Panc1 (cell line): ENCODE results near the gene CLCN4. TPM values are rescaled to one million over a fixed set of nuclear protein-coding genes. Genes with fewer than 3 reads are reported as not detected.

Experiments
- ATAC-seq: fragments of 200-7000 bp; cut with Tn5 transposase; 2 replicates; pipeline ENCODE4 v1.9.1; 2020; ENCODE audit warnings: mild to moderate bottlenecking, moderate library complexity
- BruUV-seq: library from RNA; stranded (reverse); fragments of 400-500 nt; replicated peaks from 2 replicates; lab custom pipeline; 2021; lab: Mats Ljungman, UMichigan
- CTCF ChIA-PET: fragments of 300-600 bp; sonication (Branson Sonifier 250); formaldehyde crosslinking; loops from one replicate; lab custom pipeline; 2022; ENCODE audit warnings: antibody characterized with exemption; lab: Charles Lee
- POLR2A ChIA-PET: fragments of 300-600 bp; sonication (Branson Sonifier 250); formaldehyde crosslinking; loops from one replicate; lab custom pipeline; 2022; ENCODE audit warnings: antibody characterized with exemption; lab: Charles Lee
- DNase-seq: peaks from one replicate; pipeline ENCODE4 v3.0.0-alpha.2; 2010; ENCODE audit warnings: low read depth, low spot score
- H3K27ac ChIP-seq: 2 replicates; pipeline ENCODE4 v1.5.1; 2011; ENCODE audit warnings: mild to moderate bottlenecking, low read length, inconsistent platforms
- H3K27me3 ChIP-seq: fragments of 200-500 bp; sonication (Bioruptor generic); 2 replicates; pipeline ENCODE4 v1.6.0; 2014; ENCODE audit warnings: low read length, inconsistent platforms; ENCODE audit not compliant: control insufficient read depth, insufficient read depth
- H3K36me3 ChIP-seq: fragments of 200-500 bp; sonication (Bioruptor generic); 2 replicates; pipeline ENCODE4 v1.5.1; 2014; ENCODE audit warnings: inconsistent platforms, mild to moderate bottlenecking, low read length, moderate library complexity; ENCODE audit not compliant: control insufficient read depth, insufficient read depth
- H3K4me1 ChIP-seq: 2 replicates; pipeline ENCODE4 v1.5.1; 2011; ENCODE audit warnings: inconsistent platforms, mild to moderate bottlenecking, low read length, moderate library complexity; ENCODE audit not compliant: control insufficient read depth, insufficient read depth
- H3K4me3 ChIP-seq, 2 experiments: 2 replicates each; pipeline ENCODE4 v1.5.1; 2011 to 2012; ENCODE audit warnings: low read depth in 2 of 2, low read length in 2 of 2, mild to moderate bottlenecking in 2 of 2, inconsistent platforms in 1 of 2, moderate library complexity in 1 of 2
- H3K9me3 ChIP-seq: fragments of 200-500 bp; sonication (Bioruptor generic); 2 replicates; pipeline ENCODE4 v1.5.1; 2014; ENCODE audit warnings: low read depth, mild to moderate bottlenecking, inconsistent platforms, low read length, moderate library complexity; ENCODE audit not compliant: control insufficient read depth, insufficient read depth
- POLR2AphosphoS5 ChIP-seq: IDR thresholded peaks from 2 replicates; pipeline ENCODE4 v1.6.1; 2012; ENCODE audit warnings: mild to moderate bottlenecking, low read depth, low read length, moderate library complexity
- SIN3A ChIP-seq: IDR thresholded peaks from 2 replicates; pipeline ENCODE4 v1.6.1; 2012; ENCODE audit warnings: low read depth, mild to moderate bottlenecking, low read length, moderate library complexity, borderline replicate concordance; ENCODE audit not compliant: insufficient read depth
- TCF7L2 ChIP-seq: IDR thresholded peaks from 2 replicates; pipeline ENCODE4 v1.6.1; 2011; ENCODE audit warnings: mild to moderate bottlenecking, low read depth, low read length, inconsistent platforms
- in situ Hi-C: cut with HindIII; loops from 2 replicates; pipeline ENCODE4 v1.10.0; 2016; ENCODE audit warnings: low sequenced_read_pairs, low pct_unique_long_range_greater_than_20kb
- intact Hi-C: fragments of 100-400 bp; cut with micrococcal nuclease; formaldehyde crosslinking; loops from one replicate; pipeline ENCODE4 v1.10.0; 2022; ENCODE audit not compliant: unreplicated experiment
- total RNA-seq: library from RNA; stranded (reverse); gene quantifications from one replicate; pipeline ENCODE4 v1.2.1, GENCODE V29; 2021; ENCODE audit not compliant: unreplicated experiment
- TF ChIP-seq, protein P1 (sequence below), 2 experiments: IDR thresholded peaks; 2 replicates each; pipeline ENCODE4 v1.6.1; 2011 to 2012; ENCODE audit warnings: low read depth in 2 of 2, control low read depth in 1 of 2, low read length in 1 of 2, mild to moderate bottlenecking in 1 of 2, moderate library complexity in 1 of 2; ENCODE audit not compliant: insufficient read depth in 1 of 2
- TF ChIP-seq, protein P2 (sequence below): fragments of 450-650 bp; IDR thresholded peaks from 2 replicates; pipeline ENCODE4 v1.5.1; 2017; ENCODE audit warnings: mild to moderate bottlenecking

Gene CLCN4
- total RNA-seq, 1 experiment from 2014 or later: 2.5 TPM

DNA sequence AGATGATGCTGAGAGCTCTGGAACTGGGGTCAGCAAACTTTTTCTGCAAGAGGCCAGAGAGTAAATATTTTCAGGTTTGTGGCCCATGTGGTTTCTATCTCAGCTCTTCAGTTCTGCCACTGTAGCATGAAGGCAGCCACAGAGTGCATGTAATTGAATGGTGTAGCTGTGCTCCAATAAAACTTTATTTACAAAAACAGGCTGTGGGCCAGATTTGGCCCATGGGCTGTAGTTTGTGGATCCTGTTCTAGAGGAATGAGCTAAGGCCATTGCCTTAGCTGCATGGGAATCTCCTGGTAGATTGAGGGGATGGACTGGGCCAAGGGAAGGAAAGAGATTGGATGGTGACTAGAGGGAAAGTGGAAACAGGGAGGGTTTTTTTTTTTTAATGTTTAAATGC, 36.8 kb downstream of the CLCN4 start:
- intact Hi-C loops: loop anchor here (5.0 to 10.0 kb wide), 3 partner anchors 131 to 531 kb away; no protein-coding TSS in a partner anchor
- TF ChIP-seq POLR2AphosphoS5 (no peak), SIN3A (no peak), TCF7L2 (no peak)
- TF ChIP-seq, protein P1, sequence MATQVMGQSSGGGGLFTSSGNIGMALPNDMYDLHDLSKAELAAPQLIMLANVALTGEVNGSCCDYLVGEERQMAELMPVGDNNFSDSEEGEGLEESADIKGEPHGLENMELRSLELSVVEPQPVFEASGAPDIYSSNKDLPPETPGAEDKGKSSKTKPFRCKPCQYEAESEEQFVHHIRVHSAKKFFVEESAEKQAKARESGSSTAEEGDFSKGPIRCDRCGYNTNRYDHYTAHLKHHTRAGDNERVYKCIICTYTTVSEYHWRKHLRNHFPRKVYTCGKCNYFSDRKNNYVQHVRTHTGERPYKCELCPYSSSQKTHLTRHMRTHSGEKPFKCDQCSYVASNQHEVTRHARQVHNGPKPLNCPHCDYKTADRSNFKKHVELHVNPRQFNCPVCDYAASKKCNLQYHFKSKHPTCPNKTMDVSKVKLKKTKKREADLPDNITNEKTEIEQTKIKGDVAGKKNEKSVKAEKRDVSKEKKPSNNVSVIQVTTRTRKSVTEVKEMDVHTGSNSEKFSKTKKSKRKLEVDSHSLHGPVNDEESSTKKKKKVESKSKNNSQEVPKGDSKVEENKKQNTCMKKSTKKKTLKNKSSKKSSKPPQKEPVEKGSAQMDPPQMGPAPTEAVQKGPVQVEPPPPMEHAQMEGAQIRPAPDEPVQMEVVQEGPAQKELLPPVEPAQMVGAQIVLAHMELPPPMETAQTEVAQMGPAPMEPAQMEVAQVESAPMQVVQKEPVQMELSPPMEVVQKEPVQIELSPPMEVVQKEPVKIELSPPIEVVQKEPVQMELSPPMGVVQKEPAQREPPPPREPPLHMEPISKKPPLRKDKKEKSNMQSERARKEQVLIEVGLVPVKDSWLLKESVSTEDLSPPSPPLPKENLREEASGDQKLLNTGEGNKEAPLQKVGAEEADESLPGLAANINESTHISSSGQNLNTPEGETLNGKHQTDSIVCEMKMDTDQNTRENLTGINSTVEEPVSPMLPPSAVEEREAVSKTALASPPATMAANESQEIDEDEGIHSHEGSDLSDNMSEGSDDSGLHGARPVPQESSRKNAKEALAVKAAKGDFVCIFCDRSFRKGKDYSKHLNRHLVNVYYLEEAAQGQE (IDR thresholded peaks at IDR 0.05; ENCODE audit: insufficient read depth in 1 of 2, low read depth in 2 of 2, low read length in 1 of 2): no peak
- TF ChIP-seq, protein P2, sequence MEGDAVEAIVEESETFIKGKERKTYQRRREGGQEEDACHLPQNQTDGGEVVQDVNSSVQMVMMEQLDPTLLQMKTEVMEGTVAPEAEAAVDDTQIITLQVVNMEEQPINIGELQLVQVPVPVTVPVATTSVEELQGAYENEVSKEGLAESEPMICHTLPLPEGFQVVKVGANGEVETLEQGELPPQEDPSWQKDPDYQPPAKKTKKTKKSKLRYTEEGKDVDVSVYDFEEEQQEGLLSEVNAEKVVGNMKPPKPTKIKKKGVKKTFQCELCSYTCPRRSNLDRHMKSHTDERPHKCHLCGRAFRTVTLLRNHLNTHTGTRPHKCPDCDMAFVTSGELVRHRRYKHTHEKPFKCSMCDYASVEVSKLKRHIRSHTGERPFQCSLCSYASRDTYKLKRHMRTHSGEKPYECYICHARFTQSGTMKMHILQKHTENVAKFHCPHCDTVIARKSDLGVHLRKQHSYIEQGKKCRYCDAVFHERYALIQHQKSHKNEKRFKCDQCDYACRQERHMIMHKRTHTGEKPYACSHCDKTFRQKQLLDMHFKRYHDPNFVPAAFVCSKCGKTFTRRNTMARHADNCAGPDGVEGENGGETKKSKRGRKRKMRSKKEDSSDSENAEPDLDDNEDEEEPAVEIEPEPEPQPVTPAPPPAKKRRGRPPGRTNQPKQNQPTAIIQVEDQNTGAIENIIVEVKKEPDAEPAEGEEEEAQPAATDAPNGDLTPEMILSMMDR: no peak
- BruUV-seq: no TSS peak
- CTCF ChIA-PET: no interaction called here
- in situ Hi-C loops: no loop called here
- Histone ChIP-seq H3K36me3 (no peaks in the 10 kb centered on the region), H3K27ac (no peak overlapping the region), H3K4me3 (no peak overlapping the region), H3K9me3 (no peaks in the 10 kb centered on the region), H3K4me1 (no peaks in the 10 kb centered on the region; the same call in 1 of the 2 replicates), H3K27me3 (no peaks in the 10 kb centered on the region)
- DNase-seq (no peak), ATAC-seq (no peak)
- POLR2A ChIA-PET: no interaction called here

DNA sequence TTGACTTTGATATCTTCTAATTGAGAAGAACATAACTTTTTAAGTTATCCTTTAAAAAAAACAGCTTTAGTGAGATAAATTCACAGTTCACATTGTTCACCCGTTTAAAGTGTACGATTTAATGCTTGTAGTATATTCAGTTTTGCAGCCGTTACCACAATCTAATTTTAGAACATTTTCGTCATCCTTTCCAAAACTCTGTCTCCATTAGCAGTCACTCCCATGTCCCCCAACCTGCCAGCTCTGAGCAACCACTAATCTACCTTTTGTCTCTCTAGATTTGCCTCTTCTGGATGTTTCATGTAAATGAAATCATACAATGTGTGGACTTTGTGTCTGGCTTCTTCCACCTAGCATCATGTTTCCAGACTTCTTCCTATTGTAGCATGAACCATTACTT, 38.6 kb downstream of the CLCN4 start:
- no TSS peak for BruUV-seq
- H3K4me1 ChIP-seq: no peaks in the 10 kb centered on the region
- no peaks in the 10 kb centered on the region for H3K36me3 ChIP-seq
- DNase-seq (no peak), ATAC-seq (no peak)
- TF ChIP-seq SIN3A: no peak
- TF ChIP-seq, protein P2: no peak
- no peak for TF ChIP-seq POLR2AphosphoS5
- no peak for TF ChIP-seq TCF7L2
- ChIA-PET POLR2A (no interaction called here), CTCF (no interaction called here)
- intact Hi-C loops (loop anchor here (10.0 kb wide), 2 partner anchors 129 to 529 kb away; no protein-coding TSS in a partner anchor), in situ Hi-C loops (no loop called here)
- no peak overlapping the region for H3K27ac ChIP-seq
- H3K4me3 ChIP-seq: no peak overlapping the region
- H3K9me3 ChIP-seq: no peaks in the 10 kb centered on the region
- no peaks in the 10 kb centered on the region for H3K27me3 ChIP-seq
